Testis (tissue), 2 donors: ENCODE data around the gene ITPK1.

Experiments used
- CTCF ChIP-seq, 3 experiments: fragments of 450-650 bp in 2 of 3; fragments of 200-600 bp in 1 of 3; sonication (generic) in 1 of 3; IDR thresholded peaks; one replicate each; pipeline ENCODE4 v1.5.1; 2016 to 2019; ENCODE audit warnings: antibody characterized with exemption in 3 of 3, mild to moderate bottlenecking in 2 of 3, moderate library complexity in 1 of 3
- POLR2A ChIP-seq: fragments of 450-650 bp; IDR thresholded peaks from one replicate; pipeline ENCODE4 v1.6.1; 2017; ENCODE audit warnings: antibody characterized with exemption, mild to moderate bottlenecking, moderate library complexity

GRCh38 chr14:92906823-92907222 is 208.9 kb downstream of the ITPK1 start:
- TF ChIP-seq CTCF (IDR thresholded peaks at IDR 0.05) = no peak
- TF ChIP-seq POLR2A = no peak
